Measurements from ENCODE around the gene TBC1D22B.

GRCh38 chr6:37352384-37352783, 94.8 kb downstream of the TBC1D22B start:
- no peak for TF ChIP-seq CTCF (IDR thresholded peaks at IDR 0.05; ENCODE audit: low read depth, low read length)
- TF ChIP-seq MAX (IDR thresholded peaks at IDR 0.05; ENCODE audit: low read depth, low read length): no peak
- TF ChIP-seq POLR2A (IDR thresholded peaks at IDR 0.05; ENCODE audit: extremely low read depth, insufficient read length): no peak
- TF ChIP-seq MYC (IDR thresholded peaks at IDR 0.05; ENCODE audit: low read depth, low read length): no peak
